Upper lobe of right lung (tissue), 1 donor: ENCODE results near the gene FMNL2. TPM values are rescaled to one million over a fixed set of nuclear protein-coding genes. Genes with fewer than 3 reads are reported as not detected.

ENCODE experiments used
- ATAC-seq: fragments of 200-7000 bp; cut with Tn5 transposase; one replicate; pipeline ENCODE4 v1.9.1; 2020; ENCODE audit warnings: mild to moderate bottlenecking, moderate library complexity
- DNase-seq: peaks from one replicate; pipeline ENCODE4 v3.0.0-alpha.2; 2020
- H3K27ac ChIP-seq: fragments of 200-600 bp; one replicate; pipeline ENCODE4 v1.8.0; 2022
- H3K27me3 ChIP-seq: fragments of 200-600 bp; one replicate; pipeline ENCODE4 v1.8.0; 2022; ENCODE audit warnings: mild to moderate bottlenecking
- H3K36me3 ChIP-seq: fragments of 200-600 bp; one replicate; pipeline ENCODE4 v1.8.0; 2022
- H3K4me1 ChIP-seq: fragments of 200-600 bp; one replicate; pipeline ENCODE4 v1.8.0; 2022
- H3K4me3 ChIP-seq: fragments of 200-600 bp; one replicate; pipeline ENCODE4 v1.8.0; 2022; ENCODE audit warnings: mild to moderate bottlenecking
- H3K9me3 ChIP-seq: fragments of 200-600 bp; one replicate; pipeline ENCODE4 v1.8.0; 2022
- intact Hi-C: fragments of 100-400 bp; cut with DNase I; formaldehyde crosslinking; loops from one replicate; pipeline ENCODE4 v1.11.0; 2022
- total RNA-seq: library from RNA; stranded (reverse); fragmentation: NEBNext Ultra II Directional; extraction: Animal tissue kit (Norgen Biotek cat#: 25700); gene quantifications from one replicate; pipeline ENCODE4 v1.2.1, GENCODE V29; 2021
- TF ChIP-seq, protein P1 (sequence below): fragments of 200-600 bp; IDR thresholded peaks from one replicate; pipeline ENCODE4 v1.8.0; 2022; ENCODE audit warnings: antibody characterized with exemption
- donor health status: DM: no; HTN: yes; CAD: no; lungs with severe emphysema.

FMNL2 gene
- total RNA-seq, 1 donor from 2014 or later = 69.5 TPM

DNA sequence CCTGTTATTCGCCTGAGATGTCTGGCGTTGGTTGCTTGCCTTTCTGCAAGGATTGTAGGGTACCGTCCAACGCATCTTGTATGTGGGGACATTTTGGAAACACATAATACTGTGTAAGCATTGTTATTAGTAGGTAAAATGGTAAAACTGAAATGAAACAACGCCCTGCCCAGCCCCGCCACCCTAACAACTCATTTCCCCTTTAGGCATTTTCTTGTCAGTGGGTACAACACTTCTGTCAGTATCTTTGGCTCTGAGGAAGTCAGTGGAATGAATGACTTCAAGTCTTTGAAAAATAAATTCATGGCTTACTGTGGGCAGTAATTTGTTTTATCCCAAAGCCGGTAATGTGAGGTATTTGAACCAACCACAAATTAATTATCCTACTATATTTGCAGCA, 86.0 kb downstream of the FMNL2 start:
- no peaks in the 10 kb centered on the region for H3K27me3 ChIP-seq
- no peak overlapping the region for H3K4me3 ChIP-seq
- intact Hi-C loops = no loop called here
- peaks cover 33% of the 10 kb centered on the region for H3K4me1 ChIP-seq
- H3K36me3 ChIP-seq = no peaks in the 10 kb centered on the region
- ATAC-seq = peak; percentile 65
- TF ChIP-seq, protein P1, sequence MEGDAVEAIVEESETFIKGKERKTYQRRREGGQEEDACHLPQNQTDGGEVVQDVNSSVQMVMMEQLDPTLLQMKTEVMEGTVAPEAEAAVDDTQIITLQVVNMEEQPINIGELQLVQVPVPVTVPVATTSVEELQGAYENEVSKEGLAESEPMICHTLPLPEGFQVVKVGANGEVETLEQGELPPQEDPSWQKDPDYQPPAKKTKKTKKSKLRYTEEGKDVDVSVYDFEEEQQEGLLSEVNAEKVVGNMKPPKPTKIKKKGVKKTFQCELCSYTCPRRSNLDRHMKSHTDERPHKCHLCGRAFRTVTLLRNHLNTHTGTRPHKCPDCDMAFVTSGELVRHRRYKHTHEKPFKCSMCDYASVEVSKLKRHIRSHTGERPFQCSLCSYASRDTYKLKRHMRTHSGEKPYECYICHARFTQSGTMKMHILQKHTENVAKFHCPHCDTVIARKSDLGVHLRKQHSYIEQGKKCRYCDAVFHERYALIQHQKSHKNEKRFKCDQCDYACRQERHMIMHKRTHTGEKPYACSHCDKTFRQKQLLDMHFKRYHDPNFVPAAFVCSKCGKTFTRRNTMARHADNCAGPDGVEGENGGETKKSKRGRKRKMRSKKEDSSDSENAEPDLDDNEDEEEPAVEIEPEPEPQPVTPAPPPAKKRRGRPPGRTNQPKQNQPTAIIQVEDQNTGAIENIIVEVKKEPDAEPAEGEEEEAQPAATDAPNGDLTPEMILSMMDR = no peak
- H3K9me3 ChIP-seq = no peaks in the 10 kb centered on the region
- H3K27ac ChIP-seq = peak overlapping the region; percentile 64
- DNase-seq = no peak

DNA sequence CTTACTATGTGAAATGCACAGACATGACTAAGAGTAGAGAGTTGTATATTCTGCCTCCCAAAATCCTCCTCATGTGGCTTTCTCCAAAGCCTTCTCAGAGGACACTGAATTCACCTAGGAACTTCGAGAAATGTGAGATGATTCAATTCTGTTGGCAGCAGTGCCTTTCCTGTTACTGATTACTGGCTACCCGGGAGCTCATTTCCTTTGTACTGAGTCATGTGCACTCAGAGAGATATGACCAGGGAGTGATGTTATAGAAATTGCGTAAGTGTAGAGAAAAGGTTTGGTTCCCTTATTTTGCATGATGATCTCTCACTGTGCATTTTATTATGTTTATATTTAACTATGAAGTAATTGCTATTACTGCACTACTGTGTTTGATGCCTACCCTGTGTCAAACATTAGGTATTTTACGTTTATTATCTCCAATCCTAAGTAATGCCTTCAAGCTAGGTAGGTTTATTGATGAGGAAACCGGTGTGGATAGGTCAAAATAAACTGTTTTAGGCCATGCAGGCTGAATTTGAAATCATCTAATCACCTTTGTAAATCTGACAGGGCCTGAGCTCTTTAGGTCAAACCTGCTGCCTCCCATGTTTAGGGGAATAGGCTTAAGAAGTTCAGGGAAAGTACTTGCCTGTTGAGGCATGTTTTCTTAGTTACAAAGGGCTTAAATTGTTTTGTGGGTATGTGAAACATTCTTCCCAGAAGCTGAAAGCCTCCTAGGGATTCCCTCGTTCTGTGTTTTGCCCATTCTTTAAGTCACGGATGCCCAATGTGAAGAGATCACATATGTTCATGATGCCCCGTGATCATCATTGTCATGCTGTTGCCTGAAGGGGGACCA, 86.8 kb downstream of the FMNL2 start:
- TF ChIP-seq, protein P1 = no peak
- H3K4me3 ChIP-seq = no peak overlapping the region
- no peaks in the 10 kb centered on the region for H3K36me3 ChIP-seq
- peak overlapping the region; percentile 64 for H3K27ac ChIP-seq
- intact Hi-C loops = no loop called here
- no peaks in the 10 kb centered on the region for H3K27me3 ChIP-seq
- peaks cover 33% of the 10 kb centered on the region for H3K4me1 ChIP-seq
- DNase-seq (no peak), ATAC-seq (peak; percentile 92)
- no peaks in the 10 kb centered on the region for H3K9me3 ChIP-seq

DNA sequence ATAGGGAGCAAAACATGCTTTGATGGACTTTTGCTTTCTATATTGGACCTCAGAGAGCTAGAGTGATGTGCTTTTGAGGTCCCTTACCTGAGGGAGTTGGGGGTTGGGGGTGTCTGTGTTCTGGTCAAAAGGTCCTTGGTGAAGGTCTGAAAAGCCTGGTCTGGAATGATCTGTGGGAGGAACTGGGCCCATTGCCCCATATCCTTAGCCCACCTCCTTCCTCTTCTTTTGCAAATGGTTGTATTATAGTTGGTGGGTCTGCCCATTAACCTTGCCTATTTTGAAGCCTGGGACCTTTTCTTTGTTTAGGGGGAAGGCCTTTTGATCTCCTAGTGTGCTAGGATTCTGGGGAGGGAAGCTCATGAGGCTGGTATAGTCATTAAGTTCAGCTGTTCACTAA, 88.7 kb downstream of the FMNL2 start:
- no peaks in the 10 kb centered on the region for H3K36me3 ChIP-seq
- no peak for DNase-seq
- intact Hi-C loops = no loop called here
- TF ChIP-seq, protein P1 = no peak
- no peak overlapping the region for H3K27ac ChIP-seq
- no peak for ATAC-seq
- no peaks in the 10 kb centered on the region for H3K9me3 ChIP-seq
- H3K4me1 ChIP-seq = peaks cover 33% of the 10 kb centered on the region
- H3K27me3 ChIP-seq = no peaks in the 10 kb centered on the region
- H3K4me3 ChIP-seq = no peak overlapping the region

DNA sequence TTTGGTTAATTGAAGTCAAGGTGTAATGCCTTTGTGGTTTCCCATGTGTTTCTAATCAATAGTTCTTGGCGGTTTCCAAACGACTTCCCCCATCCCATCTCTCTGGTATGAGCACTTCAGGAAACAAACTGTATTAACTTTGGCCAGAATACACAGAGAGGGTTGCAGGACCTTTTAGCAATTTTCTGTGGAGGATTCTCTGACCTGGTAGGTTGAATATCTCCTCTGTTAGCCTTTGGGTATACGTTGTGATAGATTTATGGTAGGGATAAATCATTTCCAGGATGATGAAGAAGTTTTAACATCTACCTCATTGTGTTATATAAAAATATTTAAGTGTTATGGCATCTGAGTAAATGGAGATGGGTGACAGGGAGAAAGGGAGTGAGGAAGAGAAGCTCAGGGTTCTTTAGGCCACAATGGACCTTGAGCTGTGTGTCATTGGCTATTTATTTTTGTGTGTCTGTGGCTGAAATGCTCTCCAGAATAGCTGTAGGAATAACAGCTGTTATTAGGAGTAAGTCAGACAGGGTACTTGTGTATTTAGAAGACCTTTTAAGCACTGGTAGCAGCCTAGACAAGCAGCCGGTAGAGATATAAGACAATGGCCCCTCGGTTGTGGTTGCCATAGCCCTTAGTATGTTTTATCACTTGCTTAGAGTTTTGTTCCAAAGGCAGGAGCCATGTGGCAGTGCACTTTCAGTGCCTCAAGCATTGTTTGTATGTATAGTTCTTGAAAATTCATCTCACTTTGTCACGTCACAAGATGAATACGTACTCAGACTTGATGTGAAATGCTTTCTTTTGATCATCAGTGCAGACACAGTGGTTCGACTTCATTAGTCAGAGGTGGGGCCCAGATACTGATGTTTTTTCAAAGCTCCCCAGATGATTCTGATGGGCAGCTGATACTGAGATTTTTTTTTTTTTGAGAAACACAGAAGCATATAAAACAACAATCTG, 91.1 kb downstream of the FMNL2 start:
- DNase-seq (no peak), ATAC-seq (no peak)
- H3K36me3 ChIP-seq = no peaks in the 10 kb centered on the region
- peaks cover 12% of the 10 kb centered on the region for H3K4me1 ChIP-seq
- H3K27ac ChIP-seq = no peak overlapping the region
- no peaks in the 10 kb centered on the region for H3K9me3 ChIP-seq
- TF ChIP-seq, protein P1 = no peak
- intact Hi-C loops = no loop called here
- H3K27me3 ChIP-seq = no peaks in the 10 kb centered on the region
- no peak overlapping the region for H3K4me3 ChIP-seq

DNA sequence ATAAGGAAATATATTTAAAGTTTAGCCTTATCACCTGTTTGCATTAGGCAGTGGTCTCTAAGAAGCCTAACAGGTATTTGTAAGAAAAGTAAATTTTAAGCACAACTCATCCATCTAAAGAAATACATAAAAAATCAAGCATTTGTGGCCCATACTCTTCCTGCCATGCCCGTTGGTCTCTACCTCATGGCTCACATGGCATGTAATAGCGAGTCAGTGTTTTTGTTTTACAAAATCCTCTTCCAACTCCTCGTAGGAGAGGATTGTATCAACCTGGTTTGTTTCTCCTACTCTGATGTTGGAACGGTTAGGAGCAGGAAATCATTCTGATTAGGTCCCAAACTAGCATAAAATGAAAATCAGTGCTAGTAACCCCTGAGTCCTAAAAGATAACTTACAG, 91.8 kb downstream of the FMNL2 start:
- H3K9me3 ChIP-seq = no peaks in the 10 kb centered on the region
- intact Hi-C loops = no loop called here
- DNase-seq (no peak), ATAC-seq (no peak)
- H3K4me1 ChIP-seq = peaks cover 12% of the 10 kb centered on the region
- no peaks in the 10 kb centered on the region for H3K27me3 ChIP-seq
- no peak overlapping the region for H3K27ac ChIP-seq
- TF ChIP-seq, protein P1 = no peak
- H3K36me3 ChIP-seq = no peaks in the 10 kb centered on the region
- no peak overlapping the region for H3K4me3 ChIP-seq
